Astrocyte (in vitro differentiated cells and primary cell): Measurements from ENCODE around the gene ATP2B2.

Experiments
- EZH2 ChIP-seq: IDR thresholded peaks from 2 replicates; pipeline ENCODE4 v1.6.1; 2012; ENCODE audit warnings: mild to moderate bottlenecking, low read length, inconsistent platforms; ENCODE audit not compliant: insufficient read depth
- TF ChIP-seq, protein P1 (sequence below): IDR thresholded peaks from 2 replicates; pipeline ENCODE4 v1.5.1; 2011; ENCODE audit warnings: low read depth, mild to moderate bottlenecking, inconsistent platforms, low read length, moderate library complexity; ENCODE audit not compliant: insufficient read depth

GRCh38 chr3:10510086-10510742, 4.8 kb upstream of the ATP2B2 start:
- TF ChIP-seq, protein P1, sequence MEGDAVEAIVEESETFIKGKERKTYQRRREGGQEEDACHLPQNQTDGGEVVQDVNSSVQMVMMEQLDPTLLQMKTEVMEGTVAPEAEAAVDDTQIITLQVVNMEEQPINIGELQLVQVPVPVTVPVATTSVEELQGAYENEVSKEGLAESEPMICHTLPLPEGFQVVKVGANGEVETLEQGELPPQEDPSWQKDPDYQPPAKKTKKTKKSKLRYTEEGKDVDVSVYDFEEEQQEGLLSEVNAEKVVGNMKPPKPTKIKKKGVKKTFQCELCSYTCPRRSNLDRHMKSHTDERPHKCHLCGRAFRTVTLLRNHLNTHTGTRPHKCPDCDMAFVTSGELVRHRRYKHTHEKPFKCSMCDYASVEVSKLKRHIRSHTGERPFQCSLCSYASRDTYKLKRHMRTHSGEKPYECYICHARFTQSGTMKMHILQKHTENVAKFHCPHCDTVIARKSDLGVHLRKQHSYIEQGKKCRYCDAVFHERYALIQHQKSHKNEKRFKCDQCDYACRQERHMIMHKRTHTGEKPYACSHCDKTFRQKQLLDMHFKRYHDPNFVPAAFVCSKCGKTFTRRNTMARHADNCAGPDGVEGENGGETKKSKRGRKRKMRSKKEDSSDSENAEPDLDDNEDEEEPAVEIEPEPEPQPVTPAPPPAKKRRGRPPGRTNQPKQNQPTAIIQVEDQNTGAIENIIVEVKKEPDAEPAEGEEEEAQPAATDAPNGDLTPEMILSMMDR = no peak
- TF ChIP-seq EZH2 = no peak
